Activated CD4-positive, CD25-positive, alpha-beta regulatory T cell treated with anti-CD3 and anti-CD28 coated beads, Interleukin-2, amount 50 U/mL, for 16 hours (primary cell): ENCODE results near the gene KRT5.
"Not testable (repeated sequence)": the region's sequence is repeated elsewhere in the genome, so short reads cannot be mapped to it uniquely, and the experiment has no call there.

ENCODE experiments used
- DNase-seq: peaks from one replicate; pipeline ENCODE4 v3.0.0-alpha.2; 2020; ENCODE audit warnings: low read depth, low spot score

Gene KRT5

DNA sequence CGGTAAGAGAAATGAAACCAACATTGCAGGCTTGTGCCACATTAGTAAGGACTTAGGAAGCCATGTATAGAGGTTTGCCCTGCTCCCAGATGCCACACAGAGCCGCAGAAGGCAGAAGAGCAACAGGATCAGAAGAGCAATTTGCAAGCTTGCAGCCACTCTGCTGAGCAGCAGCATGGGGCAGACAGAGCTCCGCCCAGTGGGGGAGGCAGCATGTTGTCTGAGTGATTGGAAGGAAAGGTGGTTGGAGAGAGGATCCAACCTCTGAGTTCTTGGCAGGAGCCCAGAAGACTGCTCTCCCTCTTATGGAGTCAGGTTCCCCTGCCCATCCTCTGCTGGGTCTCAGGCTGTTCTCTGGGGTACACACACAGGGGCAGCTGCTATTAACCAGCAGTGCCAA, 24.8 kb downstream of the KRT5 start:
- DNase-seq: no peak

- no peak for DNase-seq
These were observed 25.7 kb downstream of the KRT5 start for GRCh38 chr12:52494518-52494917.

- no peak for DNase-seq
These were observed 26.1 kb downstream of the KRT5 start for GRCh38 chr12:52494100-52494499.

GRCh38 chr12:52493172-52493571, 27.0 kb downstream of the KRT5 start, which contains the start of gene KRT6A:
TSS of gene KRT6A (minus strand) at chr12:52493257. CDS start at chr12:52493188, 69 bp downstream.
- DNase-seq: no peak

DNA sequence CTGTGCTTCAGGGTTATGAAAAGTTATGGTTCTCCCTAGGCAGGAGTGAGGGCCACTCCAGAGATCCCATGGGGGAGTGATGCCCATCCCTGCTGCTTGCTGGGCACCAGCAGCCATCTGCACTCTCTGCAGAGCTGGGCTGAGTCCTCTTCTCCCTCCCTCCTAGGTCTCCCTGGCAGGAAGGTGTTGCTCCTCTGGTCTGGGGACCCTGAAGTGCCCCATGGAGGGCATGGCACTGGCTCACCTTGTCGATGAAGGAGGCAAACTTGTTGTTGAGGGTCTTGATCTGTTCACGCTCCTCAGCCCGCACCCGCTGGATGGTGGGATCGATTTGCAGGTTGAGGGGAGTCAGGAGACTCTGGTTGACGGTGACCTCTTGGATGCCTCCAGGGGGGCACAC, 27.8 kb downstream of the KRT5 start:
- not testable (repeated sequence) for DNase-seq

DNA sequence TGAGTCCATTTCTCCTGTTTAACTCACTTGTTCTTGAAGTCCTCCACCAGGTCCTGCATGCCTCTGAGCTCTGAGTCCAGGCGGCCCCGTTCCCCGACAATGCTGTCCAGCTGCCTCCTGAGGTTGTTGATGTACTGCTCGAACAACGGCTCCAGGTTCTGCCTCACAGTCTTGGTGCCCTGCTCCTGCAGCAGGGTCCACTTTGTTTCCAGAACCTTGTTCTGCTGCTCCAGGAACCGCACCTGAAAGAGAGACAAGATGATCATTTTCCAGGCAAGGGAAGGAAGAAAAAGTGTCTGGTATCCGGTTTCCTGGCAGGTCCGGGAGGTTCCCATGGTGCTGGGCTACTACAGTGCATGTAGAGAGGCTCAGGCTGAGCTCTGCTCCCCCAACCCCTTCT, 28.7 kb downstream of the KRT5 start:
- DNase-seq: not testable (repeated sequence)

GRCh38 chr12:52488736-52489135, 31.5 kb downstream of the KRT5 start:
- no peak for DNase-seq

DNA sequence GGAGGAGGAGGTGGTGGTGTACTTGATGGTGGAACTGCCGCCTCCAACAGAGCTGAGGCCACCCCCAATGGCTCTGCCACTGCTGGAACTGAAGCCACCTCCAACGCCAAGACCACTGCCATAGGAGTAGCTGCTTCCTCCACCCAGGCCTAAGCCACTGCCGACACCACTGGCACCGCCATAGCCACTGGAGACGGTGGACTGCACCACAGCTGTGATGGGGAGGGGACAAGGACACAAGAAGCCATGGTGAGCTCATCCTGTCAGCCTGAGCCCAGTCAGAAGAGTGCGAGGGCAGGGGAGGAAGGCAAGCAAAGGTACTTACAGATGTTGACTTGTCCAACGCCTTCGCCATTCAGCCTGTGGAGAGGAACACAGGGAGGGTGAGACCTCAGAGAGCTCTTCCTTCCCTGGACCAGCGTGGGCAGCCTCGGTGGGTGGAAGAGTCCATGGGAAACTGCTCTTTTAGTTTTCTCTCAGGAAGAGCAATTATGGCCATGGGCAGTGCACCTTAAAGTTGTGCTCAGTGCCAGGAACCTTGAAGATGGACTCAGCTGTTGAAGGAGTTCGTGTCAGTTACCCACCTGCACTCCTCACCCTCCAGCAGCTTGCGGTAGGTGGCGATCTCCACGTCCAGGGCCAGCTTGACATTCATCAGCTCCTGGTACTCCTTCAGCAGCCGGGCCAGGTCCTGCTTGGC, 32.3 kb downstream of the KRT5 start:
- DNase-seq: not testable (repeated sequence)

- DNase-seq: no peak
These were observed 33.0 kb downstream of the KRT5 start for GRCh38 chr12:52487211-52487610.

DNA sequence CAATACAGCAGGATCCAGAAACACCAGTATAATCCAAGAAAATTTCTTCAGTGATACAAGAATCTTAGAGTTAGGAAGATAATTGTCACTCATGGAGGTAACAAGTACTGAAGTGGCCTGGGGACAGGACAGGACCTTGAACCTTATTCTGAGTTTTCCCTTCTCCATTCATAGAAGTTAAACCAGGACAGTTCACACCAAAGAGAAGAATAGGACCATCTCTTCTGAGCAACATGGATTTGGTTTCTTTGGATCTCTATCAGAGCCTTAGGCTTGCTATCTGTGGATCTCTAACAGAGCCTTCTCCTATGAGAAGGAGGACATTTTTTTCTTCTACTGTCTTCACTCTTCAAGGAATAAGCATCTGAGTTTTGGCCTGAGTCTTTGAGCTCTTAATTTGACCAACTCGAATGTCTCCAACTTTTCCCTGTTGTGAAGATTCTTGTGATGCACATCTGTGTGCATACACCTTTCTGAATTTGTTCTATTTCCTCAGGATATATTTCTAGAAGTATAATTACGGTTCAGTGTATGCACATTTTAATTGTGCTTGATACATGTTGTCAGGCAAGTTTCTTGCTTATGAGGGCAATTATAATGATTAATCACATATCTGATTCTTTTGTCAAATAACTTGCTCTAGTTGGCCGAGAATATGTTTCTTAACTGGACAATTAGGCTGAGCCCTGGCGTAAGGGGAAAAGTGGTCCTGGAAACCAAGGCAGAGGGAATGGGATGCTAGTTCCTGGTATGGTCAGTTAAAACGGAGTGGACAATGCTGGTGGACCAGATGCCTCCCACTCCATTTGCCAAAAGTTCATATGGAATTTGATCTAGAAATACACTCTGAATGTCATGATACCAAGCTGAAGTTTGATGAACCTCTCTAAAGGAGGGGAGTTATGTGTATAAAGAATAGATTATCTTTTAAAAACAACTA, 33.8 kb downstream of the KRT5 start:
- DNase-seq: no peak

GRCh38 chr12:52480073-52480472, 40.1 kb downstream of the KRT5 start:
- DNase-seq: no peak

GRCh38 chr12:52477651-52478050, 42.5 kb downstream of the KRT5 start:
- no peak for DNase-seq

DNA sequence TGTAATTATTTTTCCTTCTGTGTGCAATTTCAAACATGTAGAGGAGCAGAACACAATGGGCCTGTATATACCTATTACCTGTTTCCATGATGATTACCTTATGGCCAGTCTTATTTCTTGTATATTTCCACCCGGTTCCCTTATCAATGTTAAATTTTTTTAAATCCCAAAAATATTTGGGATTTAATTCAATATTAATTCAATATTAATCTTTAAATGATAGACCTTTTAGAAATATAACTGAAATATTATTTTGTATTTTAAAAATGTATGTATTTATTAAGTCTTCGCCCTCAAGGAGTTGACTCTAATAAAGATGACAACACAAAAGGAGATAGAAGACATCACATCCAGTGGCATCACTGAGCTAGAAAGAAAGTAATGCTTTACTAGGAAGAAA, 46.0 kb downstream of the KRT5 start:
- no peak for DNase-seq

GRCh38 chr12:52473768-52474167, 46.4 kb downstream of the KRT5 start, which contains the start of gene KRT6C:
TSS of gene KRT6C (minus strand) at chr12:52473805. CDS start at chr12:52473737, 68 bp downstream.
- DNase-seq: no peak

- no peak for DNase-seq
These were observed 50.3 kb downstream of the KRT5 start for GRCh38 chr12:52469853-52470252.

DNA sequence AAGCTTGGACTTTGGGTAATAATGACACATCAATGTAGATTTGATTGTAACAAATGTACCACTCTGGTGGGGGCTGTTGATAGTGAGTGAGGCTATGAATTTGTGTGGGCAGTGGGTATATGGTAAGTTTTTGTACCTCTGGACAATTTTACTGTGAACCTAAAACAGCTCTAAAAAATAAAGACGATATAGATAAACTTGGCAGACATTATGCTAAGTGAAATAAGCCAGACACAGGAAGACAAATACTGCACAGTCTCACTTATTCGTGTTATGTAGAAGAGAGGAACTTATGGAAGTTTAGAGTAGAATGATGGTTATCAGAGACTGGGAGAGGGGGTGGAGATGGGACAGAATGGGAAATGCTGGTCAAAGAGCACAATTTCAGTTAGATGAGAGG, 55.3 kb downstream of the KRT5 start:
- no peak for DNase-seq
